ENCODE measurements around the gene NDUFS2. TPM values are rescaled to one million over a fixed set of nuclear protein-coding genes. Genes with fewer than 3 reads are reported as not detected.
"Not testable (repeated sequence)": the region's sequence is repeated elsewhere in the genome, so short reads cannot be mapped to it uniquely, and the experiment has no call there.

NDUFS2 gene
- total RNA-seq, 6 donors from 2014 or later: 65.7 to 194 (median 84.4) TPM

GRCh38 chr1:161220002-161220401, 17.8 kb downstream of the NDUFS2 start:
- 76 to 86% methylated on average over 5 of the region's 5 CpGs for WGBS, 2 donors
- Histone ChIP-seq H3K27me3 (no peaks in the 10 kb centered on the region), H3K9me3 (no peaks in the 10 kb centered on the region), H3K27ac (no peak overlapping the region), H3K4me3 (no peak overlapping the region), H3K36me3 (peaks cover 0 to 4% (median 2%) of the 10 kb centered on the region in 4 donors), H3K4me1 (peaks cover 5 to 8% (median 6%) of the 10 kb centered on the region in 4 donors)
- ATAC-seq (ENCODE audit: low FRiP score in 2 of 2) (no peak), DNase-seq (no peak)
- TF ChIP-seq EP300 (IDR thresholded peaks at IDR 0.05) (no peak), CTCF (IDR thresholded peaks at IDR 0.05) (no peak), POLR2AphosphoS5 (IDR thresholded peaks at IDR 0.05) (no peak), POLR2A (IDR thresholded peaks at IDR 0.05) (no peak)

- TF ChIP-seq POLR2AphosphoS5 (IDR thresholded peaks at IDR 0.05) (no peak), EP300 (IDR thresholded peaks at IDR 0.05) (no peak), POLR2A (IDR thresholded peaks at IDR 0.05) (no peak), CTCF (IDR thresholded peaks at IDR 0.05) (no peak)
- H3K27me3 ChIP-seq: no peaks in the 10 kb centered on the region
- peaks cover 0 to 4% (median 0%) of the 10 kb centered on the region in 4 donors for H3K36me3 ChIP-seq
- no peaks in the 10 kb centered on the region for H3K9me3 ChIP-seq
- DNase-seq: no peak
- peaks cover 18 to 27% (median 21%) of the 10 kb centered on the region in 4 donors for H3K4me1 ChIP-seq
- no peak for ATAC-seq (ENCODE audit: low FRiP score in 2 of 2)
- H3K27ac ChIP-seq: no peak overlapping the region
- no peak overlapping the region for H3K4me3 ChIP-seq
- 76 to 81% methylated on average over 6 of the region's 6 CpGs for WGBS, 2 donors
Measured at GRCh38 chr1:161222175-161223019, 20.2 kb downstream of the NDUFS2 start.

- peaks cover 13 to 29% (median 26%) of the 10 kb centered on the region in 4 donors for H3K4me1 ChIP-seq
- DNase-seq (no peak), ATAC-seq (ENCODE audit: low FRiP score in 2 of 2) (no peak)
- no peaks in the 10 kb centered on the region for H3K27me3 ChIP-seq
- H3K36me3 ChIP-seq: peaks cover 4 to 11% (median 10%) of the 10 kb centered on the region in 4 donors
- H3K27ac ChIP-seq: no peak overlapping the region
- WGBS, 2 donors: 86 to 89% methylated on average over 7 of the region's 7 CpGs
- TF ChIP-seq EP300 (IDR thresholded peaks at IDR 0.05) (no peak), POLR2A (IDR thresholded peaks at IDR 0.05) (no peak), CTCF (IDR thresholded peaks at IDR 0.05) (no peak), POLR2AphosphoS5 (IDR thresholded peaks at IDR 0.05) (no peak)
- H3K4me3 ChIP-seq: no peak overlapping the region
- no peaks in the 10 kb centered on the region for H3K9me3 ChIP-seq
Measured at GRCh38 chr1:161223805-161224694, 21.9 kb downstream of the NDUFS2 start.

GRCh38 chr1:161224695-161225087, 22.5 kb downstream of the NDUFS2 start:
- DNase-seq: not testable (repeated sequence)

GRCh38 chr1:161225178-161225533, 23.0 kb downstream of the NDUFS2 start:
- H3K27ac ChIP-seq: peak overlapping the region in 3 of 4 donors; percentile 36 to 76 (median 54)
- 74 to 77% methylated on average over 7 of the region's 7 CpGs for WGBS, 2 donors
- peak in 1 of 2 donors; percentile 1 for ATAC-seq (ENCODE audit: low FRiP score in 2 of 2)

More at GRCh38 chr1:161224695-161225087, 22.5 kb downstream of the NDUFS2 start:
- H3K4me3 ChIP-seq; ATAC-seq (ENCODE audit: low FRiP score in 2 of 2); H3K27me3 ChIP-seq; H3K27ac ChIP-seq; H3K9me3 ChIP-seq: not testable (repeated sequence)
- WGBS, 2 donors: 89% methylated on average over 10 to 13 of the region's 13 CpGs
- peaks cover 4 to 18% (median 17%) of the 10 kb centered on the region in 4 donors for H3K36me3 ChIP-seq
- H3K4me1 ChIP-seq: peaks cover 13 to 29% (median 26%) of the 10 kb centered on the region in 4 donors

More at GRCh38 chr1:161225178-161225533, 23.0 kb downstream of the NDUFS2 start:
- no peaks in the 10 kb centered on the region for H3K9me3 ChIP-seq
- DNase-seq: no peak
- H3K27me3 ChIP-seq: no peaks in the 10 kb centered on the region
- no peak overlapping the region for H3K4me3 ChIP-seq
- TF ChIP-seq CTCF (IDR thresholded peaks at IDR 0.05) (no peak), POLR2AphosphoS5 (IDR thresholded peaks at IDR 0.05) (no peak), EP300 (IDR thresholded peaks at IDR 0.05) (peak in 1 of 4 donors; percentile 13)
- peaks cover 4 to 22% (median 22%) of the 10 kb centered on the region in 4 donors for H3K36me3 ChIP-seq
- H3K4me1 ChIP-seq: peaks cover 13 to 29% (median 26%) of the 10 kb centered on the region in 4 donors

Data from upper lobe of left lung (tissue), 6 donors.